GM06990 (cell line): ENCODE data around the gene GALNS.
A peak's percentile ranks its signal among the peaks of the same experiment; 100 is the strongest.
"Not testable (repeated sequence)": the region's sequence is repeated elsewhere in the genome, so short reads cannot be mapped to it uniquely, and the experiment has no call there.

ENCODE experiments used
- DNase-seq: peaks from one replicate; pipeline ENCODE4 v3.0.0-alpha.2; 2011; ENCODE audit not compliant: insufficient read length; ENCODE audit errors: extremely low read depth
- H3K27me3 ChIP-seq: replicated peaks from 2 replicates; pipeline ENCODE4 v1.6.0; 2011; ENCODE audit warnings: low read length; ENCODE audit not compliant: control insufficient read depth, insufficient read depth
- H3K36me3 ChIP-seq: 2 replicates; pipeline ENCODE4 v1.5.1; 2011; ENCODE audit warnings: low read length; ENCODE audit not compliant: control insufficient read depth, insufficient read depth
- H3K4me3 ChIP-seq: replicated peaks from 2 replicates; pipeline ENCODE4 v1.5.1; 2011; ENCODE audit warnings: low read depth, mild to moderate bottlenecking, control low read depth, low read length
- CTCF ChIP-seq: IDR thresholded peaks from 2 replicates; pipeline ENCODE4 v1.5.1; 2011; ENCODE audit warnings: low read length, control low read depth, mild to moderate bottlenecking, inconsistent platforms; ENCODE audit not compliant: insufficient read depth, poor library complexity, severe bottlenecking

Gene GALNS

GRCh38 chr16:88792668-88793250, 64.0 kb downstream of the GALNS start:
- Histone ChIP-seq H3K27me3 (no peaks in the 10 kb centered on the region), H3K4me3 (no peak overlapping the region), H3K36me3 (no peaks in the 10 kb centered on the region)
- DNase-seq = no peak
- TF ChIP-seq CTCF = no peak

- Histone ChIP-seq H3K36me3 (no peaks in the 10 kb centered on the region), H3K4me3 (no peak overlapping the region), H3K27me3 (no peaks in the 10 kb centered on the region)
- no peak for TF ChIP-seq CTCF
- DNase-seq = no peak
These were observed 64.6 kb downstream of the GALNS start for GRCh38 chr16:88792078-88792550.

GRCh38 chr16:88790312-88791211, 66.2 kb downstream of the GALNS start:
- peak overlapping the region; percentile 16 for H3K4me3 ChIP-seq
- H3K36me3 ChIP-seq = no peaks in the 10 kb centered on the region
- TF ChIP-seq CTCF = no peak
- no peaks in the 10 kb centered on the region for H3K27me3 ChIP-seq
- DNase-seq = peak; percentile 61

- TF ChIP-seq CTCF = no peak
- no peak overlapping the region for H3K4me3 ChIP-seq
- no peak for DNase-seq
- no peaks in the 10 kb centered on the region for H3K27me3 ChIP-seq
- H3K36me3 ChIP-seq = no peaks in the 10 kb centered on the region
These were observed 67.2 kb downstream of the GALNS start for GRCh38 chr16:88789594-88789993.

GRCh38 chr16:88788749-88789148, 68.0 kb downstream of the GALNS start:
- not testable (repeated sequence) for H3K36me3 ChIP-seq, H3K4me3 ChIP-seq, H3K27me3 ChIP-seq, DNase-seq

GRCh38 chr16:88787579-88788314, 69.0 kb downstream of the GALNS start:
- Histone ChIP-seq H3K27me3 (no peaks in the 10 kb centered on the region), H3K36me3 (no peaks in the 10 kb centered on the region), H3K4me3 (no peak overlapping the region)
- TF ChIP-seq CTCF = no peak
- no peak for DNase-seq
